Vagina (tissue), 2 donors: Measurements from ENCODE around the gene GSPT1.
"Not testable (repeated sequence)": the region's sequence is repeated elsewhere in the genome, so short reads cannot be mapped to it uniquely, and the experiment has no call there.

Experiments used
- POLR2A ChIP-seq, 2 donors: fragments of 450-650 bp; IDR thresholded peaks; one replicate each; pipeline ENCODE4 v1.6.1; 2017; ENCODE audit warnings: antibody characterized with exemption in 2 of 2, mild to moderate bottlenecking in 2 of 2, moderate library complexity in 2 of 2
- POLR2AphosphoS5 ChIP-seq, 2 donors: sonication (generic); formaldehyde crosslinking; IDR thresholded peaks; one replicate each; pipeline ENCODE4 v1.9.0; 2017; ENCODE audit warnings: antibody characterized with exemption in 2 of 2, mild to moderate bottlenecking in 2 of 2, low read depth in 1 of 2; ENCODE audit not compliant: insufficient read depth in 1 of 2
- TF ChIP-seq, protein P1 (sequence below), 3 experiments: fragments of 450-650 bp in 2 of 3; fragments of 200-600 bp in 1 of 3; sonication (generic) in 1 of 3; IDR thresholded peaks; one replicate each; pipeline ENCODE4 v1.5.1; 2017 to 2019; ENCODE audit warnings: antibody characterized with exemption in 3 of 3, mild to moderate bottlenecking in 2 of 3, moderate library complexity in 2 of 3

DNA sequence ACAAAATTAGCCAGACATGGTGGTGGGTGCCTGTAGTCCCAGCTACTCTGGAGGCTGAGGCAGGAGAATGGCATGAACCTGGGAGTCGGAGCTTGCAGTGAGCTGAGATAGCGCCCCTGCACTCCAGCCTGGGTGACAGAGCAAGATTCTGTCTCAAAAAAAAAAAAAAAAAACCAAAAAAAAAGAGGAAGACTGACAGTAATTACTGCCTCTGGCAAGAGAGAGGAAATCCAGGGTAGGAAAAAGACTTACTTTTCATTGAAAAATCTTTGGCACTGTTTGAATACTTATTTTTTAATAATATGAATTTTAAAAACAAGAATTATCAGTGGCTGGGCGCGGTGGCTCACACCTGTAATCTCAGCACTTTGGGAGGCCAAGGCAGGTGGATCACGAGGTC lies 46.7 kb upstream of the GSPT1 start:
- TF ChIP-seq, protein P1, sequence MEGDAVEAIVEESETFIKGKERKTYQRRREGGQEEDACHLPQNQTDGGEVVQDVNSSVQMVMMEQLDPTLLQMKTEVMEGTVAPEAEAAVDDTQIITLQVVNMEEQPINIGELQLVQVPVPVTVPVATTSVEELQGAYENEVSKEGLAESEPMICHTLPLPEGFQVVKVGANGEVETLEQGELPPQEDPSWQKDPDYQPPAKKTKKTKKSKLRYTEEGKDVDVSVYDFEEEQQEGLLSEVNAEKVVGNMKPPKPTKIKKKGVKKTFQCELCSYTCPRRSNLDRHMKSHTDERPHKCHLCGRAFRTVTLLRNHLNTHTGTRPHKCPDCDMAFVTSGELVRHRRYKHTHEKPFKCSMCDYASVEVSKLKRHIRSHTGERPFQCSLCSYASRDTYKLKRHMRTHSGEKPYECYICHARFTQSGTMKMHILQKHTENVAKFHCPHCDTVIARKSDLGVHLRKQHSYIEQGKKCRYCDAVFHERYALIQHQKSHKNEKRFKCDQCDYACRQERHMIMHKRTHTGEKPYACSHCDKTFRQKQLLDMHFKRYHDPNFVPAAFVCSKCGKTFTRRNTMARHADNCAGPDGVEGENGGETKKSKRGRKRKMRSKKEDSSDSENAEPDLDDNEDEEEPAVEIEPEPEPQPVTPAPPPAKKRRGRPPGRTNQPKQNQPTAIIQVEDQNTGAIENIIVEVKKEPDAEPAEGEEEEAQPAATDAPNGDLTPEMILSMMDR (IDR thresholded peaks at IDR 0.05): not testable (repeated sequence)
- TF ChIP-seq POLR2AphosphoS5 (IDR thresholded peaks at IDR 0.05; ENCODE audit: insufficient read depth in 1 of 2, low read depth in 1 of 2); POLR2A (IDR thresholded peaks at IDR 0.05): not testable (repeated sequence)
